Trophoblast cell (in vitro differentiated cells and primary cell): ENCODE measurements around the gene TTC17.
A peak's percentile ranks its signal among the peaks of the same experiment; 100 is the strongest.

Experiments used
- DNase-seq, 2 donors: peaks; one replicate each; pipeline ENCODE4 v3.0.0-alpha.2; 2016
- H2AFZ ChIP-seq: 2 replicates; pipeline ENCODE4 v1.6.1; 2013; ENCODE audit warnings: low read length, moderate library complexity, mild to moderate bottlenecking; ENCODE audit not compliant: insufficient read depth, poor library complexity
- H2AK5ac ChIP-seq: 2 replicates; pipeline ENCODE4 v1.6.1; 2013; ENCODE audit warnings: mild to moderate bottlenecking, low read length
- H2BK120ac ChIP-seq: 2 replicates; pipeline ENCODE4 v1.6.1; 2013; ENCODE audit warnings: low read length, mild to moderate bottlenecking, moderate library complexity; ENCODE audit not compliant: insufficient read depth, poor library complexity
- H2BK12ac ChIP-seq: 2 replicates; pipeline ENCODE4 v1.6.1; 2013; ENCODE audit warnings: mild to moderate bottlenecking, low read length, moderate library complexity
- H2BK5ac ChIP-seq: 2 replicates; pipeline ENCODE4 v1.6.1; 2013; ENCODE audit warnings: low read length, low read depth, moderate library complexity, mild to moderate bottlenecking; ENCODE audit not compliant: poor library complexity
- H3K14ac ChIP-seq: 2 replicates; pipeline ENCODE4 v1.6.1; 2013; ENCODE audit warnings: mild to moderate bottlenecking, low read length
- H3K18ac ChIP-seq: 2 replicates; pipeline ENCODE4 v1.6.1; 2013; ENCODE audit warnings: mild to moderate bottlenecking, low read length
- H3K23ac ChIP-seq: 2 replicates; pipeline ENCODE4 v1.6.1; 2013; ENCODE audit warnings: low read length
- H3K27ac ChIP-seq: 2 replicates; pipeline ENCODE4 v1.5.1; 2013; ENCODE audit warnings: low read depth, mild to moderate bottlenecking, inconsistent platforms, low read length, moderate library complexity
- H3K27me3 ChIP-seq: 2 replicates; pipeline ENCODE4 v1.6.1; 2013; ENCODE audit warnings: inconsistent platforms, mild to moderate bottlenecking, low read length, moderate library complexity; ENCODE audit not compliant: insufficient read depth
- H3K36me3 ChIP-seq, 2 experiments: 1 replicate in 1 of 2; 2 replicates in 1 of 2; pipeline ENCODE4 v1.6.1; 2013; ENCODE audit warnings: low read length in 2 of 2, mild to moderate bottlenecking in 2 of 2, moderate library complexity in 1 of 2; ENCODE audit not compliant: insufficient read depth in 2 of 2, control insufficient read depth in 1 of 2
- H3K4ac ChIP-seq: 2 replicates; pipeline ENCODE4 v1.6.1; 2013; ENCODE audit warnings: low read depth, mild to moderate bottlenecking, low read length, moderate library complexity
- H3K4me1 ChIP-seq, 2 experiments: 1 replicate in 1 of 2; 2 replicates in 1 of 2; pipeline ENCODE4 v1.6.1; 2013; ENCODE audit warnings: low read length in 2 of 2, mild to moderate bottlenecking in 2 of 2, moderate library complexity in 1 of 2; ENCODE audit not compliant: insufficient read depth in 2 of 2, control insufficient read depth in 1 of 2
- H3K4me2 ChIP-seq: 2 replicates; pipeline ENCODE4 v1.6.1; 2013; ENCODE audit warnings: inconsistent platforms, mild to moderate bottlenecking, low read length, moderate library complexity
- H3K4me3 ChIP-seq: 2 replicates; pipeline ENCODE4 v1.5.1; 2013; ENCODE audit warnings: mild to moderate bottlenecking, low read depth, low read length, inconsistent platforms
- H3K79me1 ChIP-seq: one replicate; pipeline ENCODE4 v1.6.1; 2013; ENCODE audit warnings: low read length
- H3K79me2 ChIP-seq: 2 replicates; pipeline ENCODE4 v1.6.1; 2013; ENCODE audit warnings: low read length, mild to moderate bottlenecking; ENCODE audit not compliant: control insufficient read depth, insufficient read depth, poor library complexity
- H3K9ac ChIP-seq: 2 replicates; pipeline ENCODE4 v1.6.1; 2013; ENCODE audit warnings: mild to moderate bottlenecking, low read length
- H3K9me3 ChIP-seq: 2 replicates; pipeline ENCODE4 v1.6.1; 2013; ENCODE audit warnings: low read depth, mild to moderate bottlenecking, control low read depth, inconsistent platforms, low read length; ENCODE audit not compliant: insufficient read depth
- H4K12ac ChIP-seq: 2 replicates; pipeline ENCODE4 v1.6.1; 2013; ENCODE audit warnings: low read depth, mild to moderate bottlenecking, low read length, moderate library complexity
- H4K8ac ChIP-seq: 2 replicates; pipeline ENCODE4 v1.6.1; 2013; ENCODE audit warnings: low read depth, mild to moderate bottlenecking, low read length, moderate library complexity
- H4K91ac ChIP-seq: one replicate; pipeline ENCODE4 v1.6.1; 2013; ENCODE audit warnings: low read depth, mild to moderate bottlenecking, low read length, moderate library complexity
- WGBS: extraction: QIAGEN DNeasy Blood & Tissue Kit; methylation state at CpG from one replicate; pipeline ENCODE4 v1.1.7; 2013; ENCODE audit warnings: missing lambda C conversion rate; ENCODE audit not compliant: insufficient read length, insufficient coverage; ENCODE audit errors: extremely low coverage; 5-methylcytosine and 5-hydroxymethylcytosine counted together

TTC17 gene

DNA sequence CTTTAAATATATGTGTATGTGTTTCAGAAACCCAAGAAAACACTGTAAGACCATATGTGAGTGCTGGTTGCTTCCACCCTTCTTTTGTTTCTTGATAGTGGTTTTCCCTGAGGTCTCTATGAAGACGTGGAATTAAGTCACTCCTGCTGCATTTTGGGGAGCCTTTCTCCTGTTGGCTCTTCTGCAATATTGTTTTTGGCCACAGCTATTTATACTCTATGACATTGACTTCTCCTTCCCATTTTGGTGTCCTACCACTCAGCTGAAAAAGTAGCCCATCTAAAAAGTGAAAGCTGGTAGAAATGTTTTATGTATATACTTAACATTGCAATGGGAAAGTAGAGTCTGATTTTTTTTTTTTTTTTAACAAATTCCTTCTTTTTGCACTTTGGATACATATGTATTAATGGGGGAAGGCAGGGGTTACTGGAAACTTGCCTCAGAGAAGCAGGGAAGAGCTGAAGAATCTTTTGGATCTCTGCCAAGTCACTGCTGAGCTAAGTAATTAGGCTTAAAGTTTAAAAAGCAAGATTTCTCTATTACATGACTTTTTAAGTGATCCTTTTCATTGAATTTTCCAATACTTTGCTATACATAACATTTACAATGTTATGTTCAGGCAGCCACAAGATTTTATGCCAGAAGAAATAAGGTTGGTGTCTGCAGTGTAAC lies 1.8 kb downstream of the TTC17 start:
- no peak overlapping the region for H3K27ac ChIP-seq
- no peak overlapping the region for H4K8ac ChIP-seq
- no peak overlapping the region for H2BK5ac ChIP-seq
- H3K79me2 ChIP-seq = peaks cover 7% of the 10 kb centered on the region
- peaks cover 0 to 5% of the 10 kb centered on the region in 2 experiments for H3K36me3 ChIP-seq
- no peak overlapping the region for H4K12ac ChIP-seq
- no peak overlapping the region for H3K4me2 ChIP-seq
- no peak for DNase-seq
- H2AK5ac ChIP-seq = no peak overlapping the region
- no peaks in the 10 kb centered on the region for H3K27me3 ChIP-seq
- peak overlapping the region; percentile 87 for H3K4ac ChIP-seq
- no peak overlapping the region for H3K14ac ChIP-seq
- H2BK12ac ChIP-seq = no peak overlapping the region
- H3K4me3 ChIP-seq = no peak overlapping the region
- H2BK120ac ChIP-seq = no peak overlapping the region
- no peak overlapping the region for H3K18ac ChIP-seq
- H3K9ac ChIP-seq = no peak overlapping the region
- H2AFZ ChIP-seq = no peak overlapping the region
- peaks cover 6% of the 10 kb centered on the region for H3K79me1 ChIP-seq
- H3K4me1 ChIP-seq = peaks cover 0 to 1% of the 10 kb centered on the region in 2 experiments
- H3K23ac ChIP-seq = no peak overlapping the region
- no peak overlapping the region for H4K91ac ChIP-seq
- no peaks in the 10 kb centered on the region for H3K9me3 ChIP-seq
- no CpG with 5 or more reads among the region's 1 CpG for WGBS

DNA sequence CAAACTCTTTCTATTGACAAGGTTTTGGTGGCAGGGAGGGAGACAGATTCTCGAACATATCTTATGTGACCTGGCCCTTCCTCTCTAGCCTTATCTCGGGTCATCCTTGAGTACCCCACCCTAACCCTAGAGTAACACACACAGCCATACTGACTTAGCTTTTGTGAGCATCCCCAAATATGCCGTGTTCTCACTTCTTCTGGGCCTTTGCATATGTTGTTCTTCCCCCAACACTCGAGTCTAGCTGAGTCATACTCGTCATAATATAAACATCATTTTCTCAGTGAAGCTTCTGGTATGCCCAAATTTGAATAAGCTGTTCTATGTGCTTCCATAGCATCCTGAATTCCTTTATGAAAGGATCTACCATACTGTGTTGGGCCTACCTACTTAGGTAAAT lies 8.0 kb downstream of the TTC17 start:
- H3K4me2 ChIP-seq = no peak overlapping the region
- H3K23ac ChIP-seq = no peak overlapping the region
- H3K79me1 ChIP-seq = no peaks in the 10 kb centered on the region
- no peak overlapping the region for H3K4me3 ChIP-seq
- peak overlapping the region; percentile 53 for H3K4ac ChIP-seq
- H2BK120ac ChIP-seq = no peak overlapping the region
- no peak overlapping the region for H2AFZ ChIP-seq
- no peak overlapping the region for H4K91ac ChIP-seq
- H3K4me1 ChIP-seq = no peaks in the 10 kb centered on the region
- no peaks in the 10 kb centered on the region for H3K9me3 ChIP-seq
- H3K9ac ChIP-seq = no peak overlapping the region
- no peak overlapping the region for H4K12ac ChIP-seq
- peaks cover 0 to 6% of the 10 kb centered on the region in 2 experiments for H3K36me3 ChIP-seq
- no peak overlapping the region for H2AK5ac ChIP-seq
- no peak for DNase-seq
- no peak overlapping the region for H3K14ac ChIP-seq
- no peak overlapping the region for H2BK12ac ChIP-seq
- H3K79me2 ChIP-seq = no peaks in the 10 kb centered on the region
- H2BK5ac ChIP-seq = no peak overlapping the region
- no peaks in the 10 kb centered on the region for H3K27me3 ChIP-seq
- H3K27ac ChIP-seq = no peak overlapping the region
- WGBS = no CpG with 5 or more reads among the region's 5 CpGs
- no peak overlapping the region for H3K18ac ChIP-seq
- no peak overlapping the region for H4K8ac ChIP-seq

DNA sequence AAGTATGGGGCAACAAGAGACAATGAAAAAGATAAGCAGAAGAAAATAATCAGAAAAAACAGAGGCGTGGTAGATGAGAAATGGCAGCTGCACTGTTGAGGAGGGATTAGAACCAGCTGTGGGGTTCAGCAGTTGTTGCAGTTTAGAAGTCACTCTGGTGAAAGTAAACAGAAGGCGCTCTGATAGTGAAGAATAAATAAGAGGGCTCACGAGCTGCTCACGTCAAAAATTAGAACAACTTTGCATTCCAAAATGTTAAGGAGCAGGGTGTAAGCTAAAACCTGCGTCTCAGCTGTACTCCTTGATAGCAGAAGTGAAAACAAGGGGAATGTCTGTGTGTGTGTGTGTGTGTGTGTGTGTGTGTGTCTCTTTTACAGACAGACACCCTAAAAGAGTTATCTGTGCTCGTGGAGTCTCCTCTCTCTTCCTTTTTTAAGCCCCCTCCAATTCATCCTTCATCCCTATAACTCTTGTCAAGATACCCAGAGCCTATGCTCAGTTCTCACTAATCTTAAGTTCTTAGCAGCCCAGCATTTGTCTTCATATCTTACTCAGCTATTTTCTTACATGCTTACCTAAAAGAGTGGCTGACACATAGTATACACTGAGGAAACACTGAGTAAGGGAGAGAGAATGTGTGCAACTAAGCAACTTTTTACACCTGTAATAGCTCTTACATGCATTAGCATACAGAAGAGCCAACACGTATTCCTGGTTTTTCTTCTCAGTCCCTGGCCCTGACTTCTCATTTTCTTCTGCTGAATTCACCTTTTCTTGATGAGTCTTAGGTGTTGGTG lies 8.9 kb downstream of the TTC17 start:
- H3K9me3 ChIP-seq = no peaks in the 10 kb centered on the region

DNA sequence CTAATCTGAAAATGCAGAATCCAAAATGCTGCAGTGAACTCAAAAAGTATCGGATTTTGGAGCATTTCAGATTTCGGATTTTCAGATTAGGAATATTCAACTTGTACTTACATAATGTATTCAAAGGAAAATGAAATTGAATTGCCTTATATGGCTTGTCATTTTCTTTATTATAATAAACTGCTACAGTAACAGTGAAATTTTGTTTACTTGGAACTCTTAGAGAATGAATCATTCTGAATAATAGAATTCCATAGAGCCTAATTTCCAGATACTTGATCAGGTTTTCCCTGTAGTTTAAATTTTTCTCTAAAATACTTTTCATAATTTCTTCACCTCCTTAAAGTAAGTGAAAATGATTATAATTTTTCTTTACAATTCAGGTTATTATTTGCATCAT lies 17.3 kb downstream of the TTC17 start:
- Histone ChIP-seq H3K4me3 (no peak overlapping the region), H4K12ac (no peak overlapping the region), H3K4me2 (no peak overlapping the region), H4K91ac (no peak overlapping the region), H3K4me1 (no peaks in the 10 kb centered on the region), H3K36me3 (peaks cover under 1 to 3% of the 10 kb centered on the region in 2 experiments), H3K23ac (no peak overlapping the region), H2BK120ac (no peak overlapping the region), H4K8ac (no peak overlapping the region), H2AFZ (no peak overlapping the region), H2AK5ac (no peak overlapping the region), H3K9ac (no peak overlapping the region), H3K79me1 (no peaks in the 10 kb centered on the region), H2BK12ac (no peak overlapping the region), H3K14ac (no peak overlapping the region), H3K9me3 (no peaks in the 10 kb centered on the region), H3K4ac (no peak overlapping the region), H3K27me3 (no peaks in the 10 kb centered on the region), H3K18ac (no peak overlapping the region), H3K27ac (no peak overlapping the region), H2BK5ac (no peak overlapping the region), H3K79me2 (no peaks in the 10 kb centered on the region)
- WGBS = no CpG with 5 or more reads among the region's 2 CpGs
- DNase-seq = no peak

More for the DNA sequence above, 8.9 kb downstream of the TTC17 start:
- H3K4me3 ChIP-seq = no peak overlapping the region
- no peak overlapping the region for H2AFZ ChIP-seq
- no peak overlapping the region for H3K27ac ChIP-seq
- no peaks in the 10 kb centered on the region for H3K79me1 ChIP-seq
- WGBS = no CpG with 5 or more reads among the region's 7 CpGs
- no peak overlapping the region for H3K4me2 ChIP-seq
- DNase-seq = peak; percentile 9 to 61
- no peaks in the 10 kb centered on the region for H3K4me1 ChIP-seq
- H2BK5ac ChIP-seq = no peak overlapping the region
- H4K91ac ChIP-seq = no peak overlapping the region
- H3K18ac ChIP-seq = no peak overlapping the region
- H4K12ac ChIP-seq = no peak overlapping the region
- no peaks in the 10 kb centered on the region for H3K79me2 ChIP-seq
- H3K27me3 ChIP-seq = no peaks in the 10 kb centered on the region
- H3K23ac ChIP-seq = no peak overlapping the region
- H3K4ac ChIP-seq = no peak overlapping the region
- H2BK120ac ChIP-seq = no peak overlapping the region
- no peak overlapping the region for H3K9ac ChIP-seq
- no peak overlapping the region for H4K8ac ChIP-seq
- peaks cover 2 to 6% of the 10 kb centered on the region in 2 experiments for H3K36me3 ChIP-seq
- no peak overlapping the region for H2BK12ac ChIP-seq
- H2AK5ac ChIP-seq = no peak overlapping the region
- H3K14ac ChIP-seq = no peak overlapping the region
